H1 (cell line): Measurements from ENCODE around the gene CALY. TPM values are rescaled to one million over a fixed set of nuclear protein-coding genes. Genes with fewer than 3 reads are reported as not detected.

Experiments used
- CTCF ChIA-PET: fragments of 300-600 bp; sonication (Branson Sonifier 250); formaldehyde crosslinking; loops from one replicate; lab custom pipeline; 2021; ENCODE audit not compliant: partially characterized antibody; lab: Charles Lee
- POLR2A ChIA-PET: fragments of 300-600 bp; sonication (Branson Sonifier 250); formaldehyde crosslinking; loops from one replicate; lab custom pipeline; 2021; ENCODE audit warnings: inconsistent platforms; ENCODE audit not compliant: partially characterized antibody; lab: Charles Lee
- DNase-seq, 2 experiments: peaks; one replicate each; pipeline versions ENCODE4 v3.0.0 to v3.0.0-alpha.2; 2010 to 2022; ENCODE audit warnings: low spot score in 2 of 2, low read depth in 1 of 2, mixed read lengths in 1 of 2
- FAIRE-seq: peaks from 2 replicates; lab custom pipeline; 2011; peaks lifted over from hg19 to GRCh38; lab: Jason Lieb, UNC
- H2AFZ ChIP-seq: 2 replicates; pipeline ENCODE4 v1.8.1; 2012; ENCODE audit warnings: low read length, inconsistent platforms
- H2AK5ac ChIP-seq: 2 replicates; pipeline ENCODE4 v1.6.1; 2013; ENCODE audit warnings: low read depth, low read length
- H2BK120ac ChIP-seq: replicated peaks from 2 replicates; pipeline ENCODE3; 2013; ENCODE audit warnings: low read depth, low read length, inconsistent platforms
- H2BK12ac ChIP-seq: 2 replicates; pipeline ENCODE4 v1.6.1; 2013; ENCODE audit warnings: low read depth, low read length
- H2BK15ac ChIP-seq: 2 replicates; pipeline ENCODE4 v1.6.1; 2013; ENCODE audit warnings: low read length
- H2BK20ac ChIP-seq: 2 replicates; pipeline ENCODE4 v1.6.1; 2013; ENCODE audit warnings: low read length
- H2BK5ac ChIP-seq: 2 replicates; pipeline ENCODE4 v1.6.1; 2013; ENCODE audit warnings: low read depth, low read length
- H3K14ac ChIP-seq: 2 replicates; pipeline ENCODE4 v1.6.1; 2013; ENCODE audit warnings: inconsistent platforms; ENCODE audit not compliant: insufficient read length
- H3K18ac ChIP-seq: 2 replicates; pipeline ENCODE4 v1.6.1; 2013; ENCODE audit warnings: low read length; ENCODE audit errors: extremely low read depth
- H3K23ac ChIP-seq: 2 replicates; pipeline ENCODE4 v1.6.1; 2013; ENCODE audit warnings: inconsistent platforms; ENCODE audit not compliant: insufficient read length
- H3K23me2 ChIP-seq: 2 replicates; pipeline ENCODE4 v1.6.1; 2013; ENCODE audit warnings: low read depth, low read length
- H3K27ac ChIP-seq: 2 replicates; pipeline ENCODE4 v1.6.1; 2011; ENCODE audit warnings: low read depth, low read length, inconsistent platforms
- H3K27me3 ChIP-seq, 4 experiments: replicated peaks in 1 of 4; 1 replicate in 1 of 4; 2 replicates in 3 of 4; pipeline versions ENCODE4 v1.6.1 to v1.8.1; 2011 to 2013; ENCODE audit warnings: low read length in 3 of 4, mild to moderate bottlenecking in 3 of 4, inconsistent platforms in 2 of 4, mixed read lengths in 2 of 4, moderate library complexity in 1 of 4; ENCODE audit not compliant: control insufficient read depth in 3 of 4, insufficient read depth in 3 of 4; ENCODE audit errors: extremely low read depth in 1 of 4
- H3K36me3 ChIP-seq, 4 experiments: 2 replicates each; pipeline versions ENCODE4 v1.6.1 to v1.8.1; 2011 to 2013; ENCODE audit warnings: mild to moderate bottlenecking in 4 of 4, low read length in 3 of 4, moderate library complexity in 2 of 4, control low read depth in 1 of 4, inconsistent platforms in 1 of 4; ENCODE audit not compliant: insufficient read depth in 4 of 4, control insufficient read depth in 2 of 4
- H3K4ac ChIP-seq: replicated peaks from 2 replicates; pipeline ENCODE3; 2013; ENCODE audit warnings: low read length, low read depth, mixed read lengths, inconsistent platforms; ENCODE audit not compliant: insufficient read length
- H3K4me1 ChIP-seq, 4 experiments: replicated peaks in 1 of 4; 1 replicate in 1 of 4; 2 replicates in 3 of 4; pipeline versions ENCODE4 v1.6.1 to v1.8.1; 2011 to 2013; ENCODE audit warnings: low read length in 3 of 4, inconsistent platforms in 2 of 4, mixed read lengths in 1 of 4; ENCODE audit not compliant: insufficient read depth in 4 of 4, control insufficient read depth in 3 of 4
- H3K4me2 ChIP-seq, 2 experiments: 2 replicates each; pipeline versions ENCODE4 v1.6.1 to v1.8.1; 2011 to 2013; ENCODE audit warnings: low read depth in 2 of 2, low read length in 2 of 2, control low read depth in 1 of 2, inconsistent platforms in 1 of 2, mild to moderate bottlenecking in 1 of 2; ENCODE audit not compliant: insufficient read depth in 1 of 2
- H3K4me3 ChIP-seq, 4 experiments: fragments of 200-600, 300-600 bp in 1 of 4; sonication (generic), shearing (Covaris generic), sonication (Bioruptor Twin) in 1 of 4; 2 replicates each; pipeline versions ENCODE4 v1.5.1 to v1.8.1; 2011 to 2016; ENCODE audit warnings: low read length in 4 of 4, low read depth in 3 of 4, control low read depth in 2 of 4, inconsistent platforms in 2 of 4, mild to moderate bottlenecking in 2 of 4, mixed read lengths in 1 of 4, moderate library complexity in 1 of 4; ENCODE audit not compliant: insufficient read depth in 2 of 4; ENCODE audit errors: extremely low read depth in 1 of 4
- H3K56ac ChIP-seq: replicated peaks from 2 replicates; pipeline ENCODE3; 2013; ENCODE audit warnings: low read depth, mild to moderate bottlenecking, mixed read lengths, low read length, inconsistent platforms; ENCODE audit not compliant: insufficient read length
- H3K79me1 ChIP-seq: 2 replicates; pipeline ENCODE4 v1.6.1; 2013; ENCODE audit warnings: low read depth, low read length, control low read depth
- H3K79me2 ChIP-seq, 2 experiments: 2 replicates each; pipeline versions ENCODE4 v1.6.1 to v1.8.1; 2012 to 2013; ENCODE audit warnings: low read length in 2 of 2, mild to moderate bottlenecking in 2 of 2, inconsistent platforms in 1 of 2; ENCODE audit not compliant: insufficient read depth in 2 of 2, control insufficient read depth in 1 of 2
- H3K9ac ChIP-seq, 4 experiments: replicated peaks in 1 of 4; 1 replicate in 1 of 4; 2 replicates in 3 of 4; pipeline versions ENCODE4 v1.6.1 to v1.8.1; 2011 to 2013; ENCODE audit warnings: low read depth in 3 of 4, low read length in 3 of 4, control low read depth in 2 of 4, mild to moderate bottlenecking in 2 of 4, moderate library complexity in 2 of 4, inconsistent platforms in 1 of 4; ENCODE audit errors: extremely low read depth in 1 of 4
- H3K9me3 ChIP-seq, 2 experiments: 2 replicates each; pipeline versions ENCODE4 v1.6.1 to v1.8.1; 2012 to 2013; ENCODE audit warnings: mild to moderate bottlenecking in 2 of 2, moderate library complexity in 2 of 2, control low read depth in 1 of 2, inconsistent platforms in 1 of 2, low read depth in 1 of 2, low read length in 1 of 2, mixed read lengths in 1 of 2; ENCODE audit not compliant: insufficient read depth in 2 of 2
- H4K20me1 ChIP-seq, 2 experiments: replicated peaks in 1 of 2; 2 replicates each; pipeline versions ENCODE3 to v1.8.1; 2011 to 2013; ENCODE audit warnings: inconsistent platforms in 2 of 2, low read length in 2 of 2, mild to moderate bottlenecking in 1 of 2; ENCODE audit not compliant: insufficient read depth in 2 of 2, control insufficient read depth in 1 of 2
- H4K5ac ChIP-seq: 2 replicates; pipeline ENCODE4 v1.6.1; 2013; ENCODE audit warnings: low read length, low read depth, mixed read lengths, inconsistent platforms; ENCODE audit not compliant: insufficient read length
- H4K8ac ChIP-seq: 2 replicates; pipeline ENCODE4 v1.8.0; 2013; ENCODE audit warnings: mild to moderate bottlenecking, moderate library complexity, low read length, inconsistent platforms; ENCODE audit not compliant: insufficient read depth; ENCODE audit errors: extremely low read depth
- H4K91ac ChIP-seq: replicated peaks from 2 replicates; pipeline ENCODE3; 2013; ENCODE audit warnings: low read length, mixed read lengths, inconsistent platforms; ENCODE audit not compliant: insufficient read length
- ASH2L ChIP-seq: fragments of 200-600, 300-600 bp; sonication (generic); IDR thresholded peaks from one replicate; pipeline ENCODE4 v1.7.1; 2017; ENCODE audit warnings: low read length
- BRCA1 ChIP-seq: IDR thresholded peaks from 2 replicates; pipeline ENCODE4 v1.6.1; 2012; ENCODE audit warnings: low read depth, low read length, improper control_type of control experiment
- CBX8 ChIP-seq: fragments of 300-800, 300-1000 bp; sonication (generic); IDR thresholded peaks from 2 replicates; pipeline ENCODE4 v1.7.1; 2016; ENCODE audit warnings: low read depth, low read length, borderline replicate concordance
- HDAC6 ChIP-seq: IDR thresholded peaks from one replicate; pipeline ENCODE4 v1.7.1; 2012; ENCODE audit warnings: low read depth, mild to moderate bottlenecking, inconsistent platforms, low read length, moderate library complexity
- JUN ChIP-seq: IDR thresholded peaks from 2 replicates; pipeline ENCODE4 v1.6.1; 2011; ENCODE audit warnings: low read depth, mild to moderate bottlenecking, improper control_type of control experiment, low read length
- MAFK ChIP-seq: IDR thresholded peaks from 2 replicates; pipeline ENCODE4 v1.6.1; 2012; ENCODE audit warnings: low read depth, mild to moderate bottlenecking, improper control_type of control experiment, low read length
- NRF1 ChIP-seq: IDR thresholded peaks from 2 replicates; pipeline ENCODE4 v1.6.1; 2011; ENCODE audit warnings: mild to moderate bottlenecking, low read depth, low read length, improper control_type of control experiment
- POLR2AphosphoS5 ChIP-seq: IDR thresholded peaks from 2 replicates; pipeline ENCODE4 v1.6.1; 2011; ENCODE audit warnings: low read depth, low read length
- SIN3A ChIP-seq, 2 experiments: IDR thresholded peaks in 1 of 2; conservative IDR thresholded peaks in 1 of 2; 2 replicates each; pipeline ENCODE4 v1.6.1; 2011 to 2012; ENCODE audit warnings: low read length in 2 of 2, improper control_type of control experiment in 1 of 2, low read depth in 1 of 2, mild to moderate bottlenecking in 1 of 2
- SIRT6 ChIP-seq: IDR thresholded peaks from one replicate; pipeline ENCODE4 v1.7.1; 2012; ENCODE audit warnings: low read length, inconsistent platforms
- SP2 ChIP-seq: IDR thresholded peaks from 2 replicates; pipeline ENCODE4 v1.6.1; 2012; ENCODE audit warnings: mild to moderate bottlenecking, low read length, inconsistent platforms
- SRF ChIP-seq: IDR thresholded peaks from 2 replicates; pipeline ENCODE4 v1.6.1; 2011; ENCODE audit warnings: mild to moderate bottlenecking, low read depth, low read length, moderate library complexity
- TAF1 ChIP-seq: IDR thresholded peaks from 2 replicates; pipeline ENCODE4 v1.6.1; 2011; ENCODE audit warnings: mild to moderate bottlenecking, low read depth, low read length
- TCF12 ChIP-seq: IDR thresholded peaks from 2 replicates; pipeline ENCODE4 v1.6.1; 2011; ENCODE audit warnings: low read depth, mild to moderate bottlenecking, low read length
- TEAD4 ChIP-seq: IDR thresholded peaks from 2 replicates; pipeline ENCODE4 v1.6.1; 2012; ENCODE audit warnings: low read depth, low read length, inconsistent platforms, mixed read lengths
- WGBS, 2 experiments: shearing (Covaris generic) in 1 of 2; methylation state at CpG; one replicate each; pipeline versions ENCODE4 v1.1.6 to v1.1.7; 2013 to 2015; ENCODE audit warnings: low lambda C conversion rate in 2 of 2, mixed read lengths in 2 of 2, inconsistent platforms in 1 of 2, low coverage in 1 of 2, missing lambda C conversion rate in 1 of 2; ENCODE audit not compliant: insufficient replicate concordance in 2 of 2, insufficient coverage in 1 of 2, insufficient read length in 1 of 2; ENCODE audit errors: extremely low coverage in 1 of 2, missing lambda C conversion rate in 1 of 2; 5-methylcytosine and 5-hydroxymethylcytosine counted together
- polyA plus RNA-seq, 7 experiments: library from polyadenylated mRNA; depleted of rRNA in 3 of 7; stranded (reverse) in 5 of 7; unstranded in 2 of 7; fragments of >200 nt in 5 of 7; fragments of 200-250 nt in 2 of 7; gene quantifications; 1 replicate in 5 of 7; 2 replicates in 1 of 7; 4 replicates in 1 of 7; pipeline versions ENCODE4 v1.2.1 to v1.2.3, GENCODE V29; 2011 to 2013; ENCODE audit warnings: missing spikeins in 2 of 7, mixed read lengths in 2 of 7
- total RNA-seq: library from RNA; stranded (reverse); fragmentation: NEBNext Ultra II Directional; extraction: Animal tissue kit (Norgen Biotek cat#: 25700); gene quantifications from 2 replicates; pipeline ENCODE4 v1.2.1, GENCODE V29; 2021

Gene CALY
- total and polyA plus RNA-seq, 2 of the 8 experiments (the other 6 are each of a cell fraction or from before 2014, with no cell fraction given): 1.3 to 1.5 TPM

DNA sequence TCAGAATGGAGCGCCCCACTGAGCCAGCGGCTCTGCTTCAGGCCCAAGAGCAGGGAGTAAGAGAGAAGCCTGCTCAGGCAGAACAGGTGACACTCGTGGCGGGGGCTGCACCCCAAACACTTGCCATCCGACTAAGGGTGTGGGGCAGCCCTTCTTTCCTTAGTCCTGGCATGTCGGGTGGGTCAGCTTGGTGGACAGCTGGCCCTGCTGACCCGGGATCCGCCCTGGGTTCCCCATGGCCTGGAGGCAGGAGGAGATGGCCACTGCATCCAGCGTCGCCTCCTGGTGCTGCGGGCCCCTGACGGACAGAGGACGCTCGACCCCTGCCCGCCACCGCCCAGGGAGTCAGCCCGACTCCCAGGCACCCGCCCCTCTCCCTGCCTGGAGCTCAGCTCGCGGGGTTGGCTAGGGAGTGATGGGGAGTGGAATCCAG lies 41.1 kb upstream of the CALY start:
- H3K56ac ChIP-seq: no peak overlapping the region
- no peak overlapping the region for H2AK5ac ChIP-seq
- DNase-seq (no peak), FAIRE-seq (no peak)
- H2BK15ac ChIP-seq: 0 out of 2 replicates have a peak overlapping the region, but pooled peaks have one; percentile 61
- no peak overlapping the region for H2BK20ac ChIP-seq
- peak overlapping the region; percentile 87 to 100 for H3K4me2 ChIP-seq
- H2AFZ ChIP-seq: peak overlapping the region; percentile 84
- H4K8ac ChIP-seq: peak overlapping the region; percentile 80; the same call in 1 of the 2 replicates
- H4K5ac ChIP-seq: no peak overlapping the region
- H3K4me1 ChIP-seq: peaks cover 0 to 3% (median under 1%) of the 10 kb centered on the region in 4 experiments; a peak in 4 of 7 replicates
- H3K23me2 ChIP-seq: peaks cover 15% of the 10 kb centered on the region; the same call in 1 of the 2 replicates
- H2BK5ac ChIP-seq: no peak overlapping the region
- ChIA-PET CTCF (interaction anchor here (0.6 to 3.0 kb wide), 5 partner anchors 9 to 71 kb away, joined by 3 to 15 read pairs (median 3); no protein-coding TSS in a partner anchor), POLR2A (interaction anchor here (1.2 to 3.3 kb wide), 7 partner anchors 15 to 45 kb away, joined by 3 to 25 read pairs (median 9); partner anchors contain the start of genes FUOM, MTG1 and PRAP1)
- H3K79me1 ChIP-seq: no peaks in the 10 kb centered on the region
- peak overlapping the region; percentile 47 to 82 (median 72) for H3K4me3 ChIP-seq
- H3K27me3 ChIP-seq: peaks cover 8 to 48% (median 30%) of the 10 kb centered on the region in 4 experiments
- H3K14ac ChIP-seq: no peak overlapping the region
- H3K27ac ChIP-seq: no peak overlapping the region
- peaks cover 0 to 4% of the 10 kb centered on the region in 2 experiments for H4K20me1 ChIP-seq
- H3K9me3 ChIP-seq: no peaks in the 10 kb centered on the region
- H3K9ac ChIP-seq: no peak overlapping the region
- no peak overlapping the region for H4K91ac ChIP-seq
- no peak overlapping the region for H3K4ac ChIP-seq
- no peak overlapping the region for H2BK120ac ChIP-seq
- H2BK12ac ChIP-seq: no peak overlapping the region
- H3K23ac ChIP-seq: no peak overlapping the region
- 15% methylated on average over 15 of the region's 20 CpGs; no CpG with 5 or more reads in 1 of the 2 experiments for WGBS, 2 experiments
- H3K36me3 ChIP-seq: no peaks in the 10 kb centered on the region
- peak overlapping the region; percentile 48; the same call in 1 of the 2 replicates for H3K18ac ChIP-seq
- no peaks in the 10 kb centered on the region for H3K79me2 ChIP-seq
- TF ChIP-seq BRCA1 (no peak), TAF1 (no peak), TCF12 (no peak), MAFK (no peak), SRF (no peak), JUN (no peak), HDAC6 (no peak), CBX8 (no peak), NRF1 (no peak), ASH2L (no peak), TEAD4 (no peak), SP2 (no peak), SIRT6 (no peak), SIN3A (conservative IDR thresholded peaks at IDR 0.05 in 1 of 2, IDR thresholded peaks at IDR 0.05 in 1 of 2; ENCODE audit: low read depth in 1 of 2, low read length in 2 of 2) (no peak), POLR2AphosphoS5 (no peak)
